GM12878 (cell line): ENCODE data around the gene CYB5A. TPM values are rescaled to one million over a fixed set of nuclear protein-coding genes. Genes with fewer than 3 reads are reported as not detected.

Experiments used
- ATAC-seq: fragments of 200-7000 bp; cut with Tn5 transposase; 3 replicates; pipeline ENCODE4 v1.9.1; 2020; ENCODE audit warnings: mild to moderate bottlenecking, moderate library complexity
- BruUV-seq: library from RNA; stranded (reverse); fragments of 400-500 nt; replicated peaks from 2 replicates; lab custom pipeline; 2021; lab: Mats Ljungman, UMichigan
- CTCF ChIA-PET: fragments of 300-600 bp; sonication (Branson Sonifier 250); formaldehyde crosslinking; extraction: SDS; loops from one replicate; lab custom pipeline; 2021; ENCODE audit warnings: inconsistent platforms; lab: Yijun Ruan, JAX
- POLR2A ChIA-PET: fragments of 350-600 bp; formaldehyde crosslinking; extraction: SDS; loops from one replicate; lab custom pipeline; 2021; ENCODE audit warnings: inconsistent platforms; lab: Charles Lee
- RAD21 ChIA-PET: fragments of 300-600 bp; sonication (Branson Sonifier 250); formaldehyde crosslinking; loops from one replicate; lab custom pipeline; 2023; ENCODE audit warnings: antibody characterized with exemption; ENCODE audit not compliant: unreplicated experiment; lab: Charles Lee
- SMC1A ChIA-PET: fragments of 300-600 bp; sonication (Branson Sonifier 250); formaldehyde crosslinking; loops from one replicate; lab custom pipeline; 2023; ENCODE audit not compliant: unreplicated experiment, uncharacterized antibody; lab: Charles Lee
- DNase-seq: peaks from one replicate; pipeline ENCODE4 v3.0.0-alpha.2; 2011; ENCODE audit warnings: low read depth, low spot score
- FAIRE-seq: peaks from 3 replicates; lab custom pipeline; 2011; peaks lifted over from hg19 to GRCh38; lab: Jason Lieb, UNC
- H2AFZ ChIP-seq: 2 replicates; pipeline ENCODE4 v1.6.0; 2011; ENCODE audit warnings: low read depth, low read length, control low read depth; ENCODE audit not compliant: control insufficient read depth
- H3K27ac ChIP-seq: 2 replicates; pipeline ENCODE4 v1.5.1; 2011; ENCODE audit warnings: control low read depth; ENCODE audit not compliant: control insufficient read depth, insufficient read depth
- H3K27me3 ChIP-seq, 2 experiments: replicated peaks in 1 of 2; 2 replicates each; pipeline versions ENCODE4 v1.6.0 to v1.6.1; 2011; ENCODE audit warnings: low read length in 1 of 2; ENCODE audit not compliant: control insufficient read depth in 2 of 2, insufficient read depth in 2 of 2
- H3K36me3 ChIP-seq, 2 experiments: 2 replicates each; pipeline ENCODE4 v1.5.1; 2011; ENCODE audit warnings: low read length in 1 of 2; ENCODE audit not compliant: control insufficient read depth in 2 of 2, insufficient read depth in 2 of 2
- H3K4me1 ChIP-seq: 2 replicates; pipeline ENCODE4 v1.6.1; 2011; ENCODE audit warnings: mild to moderate bottlenecking, low read length, moderate library complexity, mixed read lengths; ENCODE audit not compliant: control insufficient read depth, insufficient read depth
- H3K4me2 ChIP-seq: 2 replicates; pipeline ENCODE4 v1.6.0; 2011; ENCODE audit warnings: control low read depth; ENCODE audit not compliant: control insufficient read depth, insufficient read depth
- H3K4me3 ChIP-seq: fragments of 200-600 bp; sonication (generic); 2 replicates; pipeline ENCODE4 v1.5.1; 2016
- H3K79me2 ChIP-seq: 2 replicates; pipeline ENCODE4 v1.6.0; 2011; ENCODE audit warnings: low read length; ENCODE audit not compliant: control insufficient read depth, insufficient read depth
- H3K9ac ChIP-seq: 2 replicates; pipeline ENCODE4 v1.8.0; 2011; ENCODE audit warnings: low read length, control low read depth, mixed read lengths; ENCODE audit not compliant: control insufficient read depth, insufficient read depth
- H3K9me3 ChIP-seq: replicated peaks from 3 replicates; pipeline ENCODE4 v1.5.1; 2011; ENCODE audit warnings: mild to moderate bottlenecking, low read length; ENCODE audit not compliant: control insufficient read depth, insufficient read depth
- H4K20me1 ChIP-seq: 2 replicates; pipeline ENCODE4 v1.6.0; 2011; ENCODE audit not compliant: control insufficient read depth, insufficient read depth
- BRCA1 ChIP-seq: IDR thresholded peaks from 2 replicates; pipeline ENCODE4 v1.6.1; 2011; ENCODE audit warnings: low read depth, low read length, improper control_type of control experiment
- CBX3 ChIP-seq: fragments of 200-600 bp; sonication (generic); IDR thresholded peaks from 2 replicates; pipeline ENCODE4 v1.6.1; 2016; ENCODE audit warnings: low read depth, borderline replicate concordance
- GABPA ChIP-seq: IDR thresholded peaks from 2 replicates; pipeline ENCODE4 v1.6.1; 2014; ENCODE audit warnings: antibody characterized with exemption, low read depth, mild to moderate bottlenecking, inconsistent platforms
- MYB ChIP-seq: fragments of 150-350 bp; IDR thresholded peaks from 2 replicates; pipeline ENCODE4 v1.6.1; 2014; ENCODE audit warnings: mild to moderate bottlenecking, low read depth, low read length, borderline replicate concordance
- NFYA ChIP-seq: IDR thresholded peaks from 2 replicates; pipeline ENCODE4 v1.6.1; 2011; ENCODE audit warnings: low read depth, mild to moderate bottlenecking, low read length, improper control_type of control experiment, borderline replicate concordance
- RB1 ChIP-seq: fragments of 450-650 bp; formaldehyde crosslinking; IDR thresholded peaks from 2 replicates; pipeline ENCODE4 v1.6.1; 2017; ENCODE audit warnings: mild to moderate bottlenecking, borderline replicate concordance
- RUNX3 ChIP-seq: IDR thresholded peaks from 2 replicates; pipeline ENCODE4 v1.6.1; 2012; ENCODE audit warnings: low read length, inconsistent platforms
- ZNF592 ChIP-seq: fragments of 450-650 bp; IDR thresholded peaks from 2 replicates; pipeline ENCODE4 v1.6.1; 2017; ENCODE audit warnings: mild to moderate bottlenecking, moderate library complexity
- WGBS: methylation state at CpG from one replicate; pipeline ENCODE4 v1.1.6; 2016; ENCODE audit warnings: low lambda C conversion rate; ENCODE audit not compliant: insufficient replicate concordance, insufficient coverage; ENCODE audit errors: missing lambda C conversion rate; 5-methylcytosine and 5-hydroxymethylcytosine counted together
- in situ Hi-C: fragments of 300-500 bp; cut with MboI; formaldehyde crosslinking; loops from 9 replicates; pipeline ENCODE4 v1.14.3; 2018; ENCODE audit warnings: mixed read lengths
- intact Hi-C: fragments of 100-400 bp; cut with micrococcal nuclease; formaldehyde crosslinking; loops from one replicate; pipeline ENCODE4 v1.14.2; 2022; ENCODE audit not compliant: unreplicated experiment
- polyA plus RNA-seq, 11 experiments: library from polyadenylated mRNA; depleted of rRNA in 4 of 11; unstranded in 6 of 11; stranded (reverse) in 5 of 11; fragments of >200 nt; fragmentation: Nextera tagmentation in 4 of 11; fragmentation: Illumina TruSeq in 1 of 11; extraction: Ambion mirVana in 4 of 11; extraction: Trizol in 1 of 11; gene quantifications; 1 replicate in 1 of 11; 2 replicates in 10 of 11; pipeline versions ENCODE4 v1.2.1 to v1.2.3, GENCODE V29; 2011 to 2016; ENCODE audit warnings: inconsistent platforms in 2 of 11, missing spikeins in 2 of 11, low read depth in 1 of 11
- total RNA-seq, 4 experiments: library from RNA; depleted of rRNA in 3 of 4; stranded (reverse); fragments of >200 nt in 3 of 4; fragmentation: Illumina TruSeq in 1 of 4; extraction: Trizol in 1 of 4; gene quantifications; 2 replicates each; pipeline versions ENCODE4 v1.2.1 to v1.2.3, GENCODE V29; 2013 to 2021

The CYB5A gene
- total and polyA plus RNA-seq, 10 of the 15 experiments (the other 5 are each of a cell fraction or from before 2014, with no cell fraction given), result 60.2 to 129 (median 103) TPM

GRCh38 chr18:74315464-74316256, 23.9 kb upstream of the CYB5A start, which contains the start of gene C18orf63:
TSS of gene C18orf63 (plus strand) at chr18:74315839. CDS start at chr18:74317866, 2,027 bp downstream.
- H2AFZ ChIP-seq, result no peak within 1 kb of the TSS
- no TSS peak for BruUV-seq
- H3K4me1 ChIP-seq, result no peaks in the 10 kb centered on the region
- POLR2A ChIA-PET, result no interaction called here
- SMC1A ChIA-PET, result no interaction called here
- in situ Hi-C loops, result no loop called here
- ATAC-seq, result no peak
- WGBS, result 75% methylated on average over 50 of the region's 51 CpGs
- intact Hi-C loops, result no loop called here
- H3K36me3 ChIP-seq, result no peaks in the 10 kb centered on the region
- H3K4me2 ChIP-seq, result no peak within 1 kb of the TSS
- H3K9me3 ChIP-seq, result no peaks in the 10 kb centered on the region
- RAD21 ChIA-PET, result no interaction called here
- H3K4me3 ChIP-seq, result no peak within 1 kb of the TSS
- no peaks in the 10 kb centered on the region for H3K79me2 ChIP-seq
- no peaks in the 10 kb centered on the region for H4K20me1 ChIP-seq
- no peak within 1 kb of the TSS for H3K9ac ChIP-seq
- FAIRE-seq, result no peak
- CTCF ChIA-PET, result no interaction called here
- DNase-seq, result no peak
- no peak within 1 kb of the TSS for H3K27ac ChIP-seq
- H3K27me3 ChIP-seq, result no peaks in the 10 kb centered on the region
- TF ChIP-seq GABPA, result no peak
- no peak for TF ChIP-seq ZNF592
- no peak for TF ChIP-seq NFYA
- TF ChIP-seq RB1, result no peak
- no peak for TF ChIP-seq BRCA1
- TF ChIP-seq CBX3, result no peak
- no peak for TF ChIP-seq MYB
- TF ChIP-seq RUNX3, result no peak
